A673 (cell line): Measurements from ENCODE around the gene DHX15. TPM values are rescaled to one million over a fixed set of nuclear protein-coding genes. Genes with fewer than 3 reads are reported as not detected.

Experiments used
- BruUV-seq: library from RNA; stranded (reverse); fragments of 400-500 nt; replicated peaks from 2 replicates; lab custom pipeline; 2021; lab: Mats Ljungman, UMichigan
- CTCF ChIA-PET: fragments of 300-600 bp; sonication (Branson Sonifier 250); formaldehyde crosslinking; loops from one replicate; lab custom pipeline; 2022; ENCODE audit warnings: antibody characterized with exemption; lab: Charles Lee
- POLR2A ChIA-PET: fragments of 300-600 bp; sonication (Branson Sonifier 250); formaldehyde crosslinking; loops from one replicate; lab custom pipeline; 2022; ENCODE audit warnings: antibody characterized with exemption; ENCODE audit not compliant: low non-redundant PET; lab: Charles Lee
- DNase-seq: peaks from one replicate; pipeline ENCODE4 v3.0.0-alpha.2; 2015; ENCODE audit warnings: low spot score
- H3K27ac ChIP-seq: fragments of 200-600 bp; sonication (generic); 2 replicates; pipeline ENCODE4 v1.5.1; 2016; ENCODE audit warnings: mixed run types, low read depth, mild to moderate bottlenecking, mixed read lengths, antibody characterized with exemption, low read length; ENCODE audit not compliant: poor library complexity, severe bottlenecking
- H3K27me3 ChIP-seq: fragments of 200-600 bp; sonication (generic); replicated peaks from 2 replicates; pipeline ENCODE4 v1.6.1; 2017; ENCODE audit warnings: mixed run types, low read depth, mild to moderate bottlenecking, mixed read lengths, antibody characterized with exemption, low read length; ENCODE audit not compliant: insufficient read depth, poor library complexity
- H3K36me3 ChIP-seq: fragments of 200-600 bp; sonication (generic); 2 replicates; pipeline ENCODE4 v1.6.1; 2016; ENCODE audit warnings: mixed run types, mild to moderate bottlenecking, mixed read lengths, antibody characterized with exemption, low read length; ENCODE audit not compliant: insufficient read depth, poor library complexity, severe bottlenecking
- H3K4me1 ChIP-seq: fragments of 200-600 bp; sonication (generic); 2 replicates; pipeline ENCODE4 v1.6.1; 2017; ENCODE audit warnings: mixed run types, mild to moderate bottlenecking, mixed read lengths, antibody characterized with exemption, low read length; ENCODE audit not compliant: insufficient read depth, poor library complexity, severe bottlenecking
- H3K4me3 ChIP-seq: fragments of 200-600 bp; sonication (generic); 2 replicates; pipeline ENCODE4 v1.5.1; 2016; ENCODE audit warnings: low read depth, mixed run types, mild to moderate bottlenecking, mixed read lengths, low read length; ENCODE audit not compliant: poor library complexity, severe bottlenecking
- H3K9me3 ChIP-seq: fragments of 200-600 bp; sonication (generic); 2 replicates; pipeline ENCODE4 v1.6.1; 2016; ENCODE audit warnings: mixed run types, low read depth, mild to moderate bottlenecking, mixed read lengths, antibody characterized with exemption, low read length; ENCODE audit not compliant: poor library complexity, severe bottlenecking
- CTCF ChIP-seq: fragments of 300-800, 200-600 bp; sonication (generic); conservative IDR thresholded peaks from 2 replicates; pipeline ENCODE4 v1.5.1; 2017; ENCODE audit warnings: low read depth, mild to moderate bottlenecking, antibody characterized with exemption, low read length, moderate library complexity, mixed read lengths
- EZH2 ChIP-seq: fragments of 200-600 bp; sonication (generic); IDR thresholded peaks from 2 replicates; pipeline ENCODE4 v1.6.1; 2017; ENCODE audit warnings: borderline replicate concordance, low read depth, mild to moderate bottlenecking, mixed read lengths, antibody characterized with exemption, low read length; ENCODE audit not compliant: poor library complexity, severe bottlenecking
- intact Hi-C: fragments of 100-400 bp; cut with micrococcal nuclease; formaldehyde crosslinking; loops from one replicate; pipeline ENCODE4 v1.10.0; 2022; ENCODE audit not compliant: unreplicated experiment
- total RNA-seq: library from RNA; stranded (reverse); gene quantifications from 2 replicates; pipeline ENCODE4 v1.2.3, GENCODE V29; 2021

The DHX15 gene
- total RNA-seq, 1 experiment from 2014 or later, result 229 TPM

- ChIA-PET POLR2A (no interaction called here), CTCF (no interaction called here)
- TF ChIP-seq EZH2 (no peak), CTCF (no peak)
- no peak overlapping the region for H3K4me3 ChIP-seq
- H3K27ac ChIP-seq, result no peak overlapping the region
- BruUV-seq, result no TSS peak
- H3K27me3 ChIP-seq, result peaks cover 11% of the 10 kb centered on the region
- DNase-seq, result no peak
- no peaks in the 10 kb centered on the region for H3K36me3 ChIP-seq
- peaks cover 5% of the 10 kb centered on the region for H3K4me1 ChIP-seq
- peaks cover 5% of the 10 kb centered on the region for H3K9me3 ChIP-seq
- intact Hi-C loops, result no loop called here
Measured at GRCh38 chr4:24625091-24625490, 40.7 kb upstream of the DHX15 start.

- intact Hi-C loops, result no loop called here
- H3K4me3 ChIP-seq, result no peak overlapping the region
- H3K9me3 ChIP-seq, result peaks cover 5% of the 10 kb centered on the region
- DNase-seq, result peak; percentile 74
- ChIA-PET POLR2A (no interaction called here), CTCF (no interaction called here)
- TF ChIP-seq EZH2, result no peak
- no peak for TF ChIP-seq CTCF
- H3K27me3 ChIP-seq, result peaks cover 11% of the 10 kb centered on the region
- H3K4me1 ChIP-seq, result peaks cover 5% of the 10 kb centered on the region
- no peak overlapping the region for H3K27ac ChIP-seq
- no TSS peak for BruUV-seq
- H3K36me3 ChIP-seq, result no peaks in the 10 kb centered on the region
Measured at GRCh38 chr4:24624381-24624780, 40.0 kb upstream of the DHX15 start.

- no TSS peak for BruUV-seq
- CTCF ChIA-PET, result no interaction called here
Measured at GRCh38 chr4:24622146-24622834, 37.9 kb upstream of the DHX15 start.

More at GRCh38 chr4:24622146-24622834, 37.9 kb upstream of the DHX15 start:
- no peaks in the 10 kb centered on the region for H3K36me3 ChIP-seq
- intact Hi-C loops, result no loop called here
- TF ChIP-seq EZH2 (no peak), CTCF (no peak)
- peaks cover 5% of the 10 kb centered on the region for H3K9me3 ChIP-seq
- peaks cover 11% of the 10 kb centered on the region for H3K27me3 ChIP-seq
- POLR2A ChIA-PET, result no interaction called here
- DNase-seq, result no peak
- peaks cover 5% of the 10 kb centered on the region for H3K4me1 ChIP-seq
- no peak overlapping the region for H3K27ac ChIP-seq
- no peak overlapping the region for H3K4me3 ChIP-seq
